DND-41 (cell line): Measurements from ENCODE around the gene FAM3B.

Experiments used
- ATAC-seq: fragments of 200-7000 bp; cut with Tn5 transposase; 3 replicates; pipeline ENCODE4 v1.9.1; 2021; ENCODE audit warnings: low read depth; ENCODE audit not compliant: insufficient read depth
- DNase-seq: peaks from one replicate; pipeline ENCODE4 v3.0.0-alpha.2; 2020
- H2AFZ ChIP-seq: 2 replicates; pipeline ENCODE4 v1.6.0; 2012; ENCODE audit warnings: low read depth, low read length
- H3K27ac ChIP-seq: 2 replicates; pipeline ENCODE4 v1.5.1; 2012; ENCODE audit warnings: low read length, inconsistent platforms
- H3K27me3 ChIP-seq: fragments of 200-600 bp; sonication (generic); 2 replicates; pipeline ENCODE4 v1.6.0; 2012; ENCODE audit warnings: low read length, mild to moderate bottlenecking, inconsistent platforms; ENCODE audit not compliant: insufficient read depth, poor library complexity
- H3K36me3 ChIP-seq: 2 replicates; pipeline ENCODE4 v1.5.1; 2012; ENCODE audit warnings: low read length, inconsistent platforms; ENCODE audit not compliant: insufficient read depth
- H3K4me1 ChIP-seq: 2 replicates; pipeline ENCODE4 v1.5.1; 2012; ENCODE audit warnings: mild to moderate bottlenecking, low read length; ENCODE audit not compliant: insufficient read depth
- H3K4me2 ChIP-seq: 2 replicates; pipeline ENCODE4 v1.6.0; 2012; ENCODE audit warnings: mild to moderate bottlenecking, moderate library complexity, low read length, inconsistent platforms; ENCODE audit not compliant: insufficient read depth
- H3K4me3 ChIP-seq, 2 experiments: fragments of 200-600 bp in 1 of 2; shearing (Covaris generic) in 1 of 2; 2 replicates each; pipeline ENCODE4 v1.5.1; 2012 to 2016; ENCODE audit warnings: inconsistent platforms in 2 of 2, low read length in 2 of 2, mild to moderate bottlenecking in 2 of 2, low read depth in 1 of 2, moderate library complexity in 1 of 2
- H3K79me2 ChIP-seq: 2 replicates; pipeline ENCODE4 v1.6.0; 2012; ENCODE audit warnings: low read length, inconsistent platforms; ENCODE audit not compliant: insufficient read depth
- H3K9ac ChIP-seq: 2 replicates; pipeline ENCODE4 v1.6.0; 2012; ENCODE audit warnings: low read depth, mild to moderate bottlenecking, inconsistent platforms, low read length, moderate library complexity
- H3K9me3 ChIP-seq: 2 replicates; pipeline ENCODE4 v1.5.1; 2012; ENCODE audit warnings: low read length, moderate library complexity, mild to moderate bottlenecking, inconsistent platforms; ENCODE audit not compliant: insufficient read depth, severe bottlenecking
- H4K20me1 ChIP-seq: 2 replicates; pipeline ENCODE4 v1.6.0; 2012; ENCODE audit warnings: low read length; ENCODE audit not compliant: insufficient read depth
- EZH2 ChIP-seq: IDR thresholded peaks from 3 replicates; pipeline ENCODE4 v1.6.1; 2012; ENCODE audit warnings: borderline replicate concordance, low read depth, mild to moderate bottlenecking, moderate library complexity, low read length, inconsistent platforms; ENCODE audit not compliant: severe bottlenecking
- TF ChIP-seq, protein P1 (sequence below): IDR thresholded peaks from 2 replicates; pipeline ENCODE4 v1.5.1; 2012; ENCODE audit warnings: borderline replicate concordance, low read length, moderate library complexity, mild to moderate bottlenecking; ENCODE audit not compliant: poor library complexity, severe bottlenecking; ENCODE audit errors: extremely low read depth

The FAM3B gene

DNA sequence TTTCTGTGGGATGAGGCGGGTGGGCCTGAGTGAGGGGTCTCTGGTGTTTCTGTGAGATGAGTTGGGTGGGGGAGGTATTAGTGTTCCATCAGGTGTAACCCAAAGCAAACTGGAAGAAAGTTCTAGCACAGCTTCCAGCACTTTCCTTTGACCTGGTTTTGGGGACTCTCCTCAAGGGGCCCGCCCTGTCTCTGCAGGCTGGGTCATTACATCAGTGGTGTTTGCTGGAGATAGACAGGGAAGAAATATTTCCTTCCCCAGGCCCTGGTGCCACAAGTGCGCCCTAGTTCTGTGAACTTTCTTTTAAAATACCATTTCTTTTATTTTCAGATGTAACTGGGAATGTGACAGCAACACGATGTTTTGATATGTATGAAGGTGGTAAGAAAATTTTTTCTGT is 28.8 kb downstream of the FAM3B start:
- H3K27me3 ChIP-seq, result peaks cover 3% of the 10 kb centered on the region
- DNase-seq (no peak), ATAC-seq (no peak)
- no peak overlapping the region for H3K4me3 ChIP-seq
- no peak overlapping the region for H3K9ac ChIP-seq
- no peaks in the 10 kb centered on the region for H3K79me2 ChIP-seq
- H3K4me2 ChIP-seq, result no peak overlapping the region
- H3K27ac ChIP-seq, result no peak overlapping the region
- TF ChIP-seq, protein P1, sequence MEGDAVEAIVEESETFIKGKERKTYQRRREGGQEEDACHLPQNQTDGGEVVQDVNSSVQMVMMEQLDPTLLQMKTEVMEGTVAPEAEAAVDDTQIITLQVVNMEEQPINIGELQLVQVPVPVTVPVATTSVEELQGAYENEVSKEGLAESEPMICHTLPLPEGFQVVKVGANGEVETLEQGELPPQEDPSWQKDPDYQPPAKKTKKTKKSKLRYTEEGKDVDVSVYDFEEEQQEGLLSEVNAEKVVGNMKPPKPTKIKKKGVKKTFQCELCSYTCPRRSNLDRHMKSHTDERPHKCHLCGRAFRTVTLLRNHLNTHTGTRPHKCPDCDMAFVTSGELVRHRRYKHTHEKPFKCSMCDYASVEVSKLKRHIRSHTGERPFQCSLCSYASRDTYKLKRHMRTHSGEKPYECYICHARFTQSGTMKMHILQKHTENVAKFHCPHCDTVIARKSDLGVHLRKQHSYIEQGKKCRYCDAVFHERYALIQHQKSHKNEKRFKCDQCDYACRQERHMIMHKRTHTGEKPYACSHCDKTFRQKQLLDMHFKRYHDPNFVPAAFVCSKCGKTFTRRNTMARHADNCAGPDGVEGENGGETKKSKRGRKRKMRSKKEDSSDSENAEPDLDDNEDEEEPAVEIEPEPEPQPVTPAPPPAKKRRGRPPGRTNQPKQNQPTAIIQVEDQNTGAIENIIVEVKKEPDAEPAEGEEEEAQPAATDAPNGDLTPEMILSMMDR, result no peak
- no peaks in the 10 kb centered on the region for H3K36me3 ChIP-seq
- no peaks in the 10 kb centered on the region for H4K20me1 ChIP-seq
- no peak overlapping the region for H2AFZ ChIP-seq
- H3K9me3 ChIP-seq, result peaks cover 3% of the 10 kb centered on the region
- H3K4me1 ChIP-seq, result no peaks in the 10 kb centered on the region

DNA sequence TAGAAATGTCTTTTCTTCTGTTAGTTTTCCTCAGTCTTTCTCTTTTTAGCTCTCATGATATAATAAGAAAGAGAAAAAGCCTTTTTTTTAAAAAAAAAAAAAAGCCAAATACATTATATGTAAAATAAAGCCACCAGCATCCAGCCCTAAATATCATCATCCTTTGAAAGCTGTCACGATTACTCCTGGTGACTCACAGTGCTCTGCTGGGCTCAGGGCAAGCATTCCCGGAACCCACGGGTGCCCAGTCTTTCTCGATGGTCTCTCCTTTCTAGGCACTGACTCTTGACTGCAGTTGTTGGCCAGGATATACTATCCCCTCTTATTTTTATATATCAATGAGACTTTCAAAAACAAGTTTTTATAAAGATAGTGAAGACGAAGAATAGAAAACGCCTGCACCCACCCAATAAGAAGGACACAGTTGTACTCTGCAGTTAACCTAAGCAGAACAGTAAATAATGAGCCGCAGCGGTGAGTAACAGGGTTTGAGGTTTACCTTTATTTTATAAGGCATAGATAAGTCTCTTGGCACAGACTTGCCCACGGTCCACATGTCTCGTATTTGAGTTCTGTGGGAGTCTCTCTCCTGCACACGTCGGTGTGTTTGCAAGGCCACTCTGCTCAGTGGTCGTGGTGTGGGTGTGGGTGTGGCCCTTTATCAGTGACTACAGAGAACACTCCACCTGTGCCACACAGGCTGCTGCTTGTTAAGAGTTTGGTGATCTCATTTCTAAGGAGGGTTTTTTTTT is 29.5 kb downstream of the FAM3B start:
- H4K20me1 ChIP-seq, result no peaks in the 10 kb centered on the region
- DNase-seq, result no peak
- no peak overlapping the region for H3K4me2 ChIP-seq
- TF ChIP-seq EZH2, result no peak
- H3K27ac ChIP-seq, result no peak overlapping the region
- peaks cover 3% of the 10 kb centered on the region for H3K27me3 ChIP-seq
- no peak overlapping the region for H3K4me3 ChIP-seq
- H3K9ac ChIP-seq, result no peak overlapping the region
- H3K36me3 ChIP-seq, result no peaks in the 10 kb centered on the region
- no peak overlapping the region for H2AFZ ChIP-seq
- no peak for ATAC-seq
- H3K9me3 ChIP-seq, result peaks cover 3% of the 10 kb centered on the region
- no peaks in the 10 kb centered on the region for H3K4me1 ChIP-seq
- no peaks in the 10 kb centered on the region for H3K79me2 ChIP-seq

DNA sequence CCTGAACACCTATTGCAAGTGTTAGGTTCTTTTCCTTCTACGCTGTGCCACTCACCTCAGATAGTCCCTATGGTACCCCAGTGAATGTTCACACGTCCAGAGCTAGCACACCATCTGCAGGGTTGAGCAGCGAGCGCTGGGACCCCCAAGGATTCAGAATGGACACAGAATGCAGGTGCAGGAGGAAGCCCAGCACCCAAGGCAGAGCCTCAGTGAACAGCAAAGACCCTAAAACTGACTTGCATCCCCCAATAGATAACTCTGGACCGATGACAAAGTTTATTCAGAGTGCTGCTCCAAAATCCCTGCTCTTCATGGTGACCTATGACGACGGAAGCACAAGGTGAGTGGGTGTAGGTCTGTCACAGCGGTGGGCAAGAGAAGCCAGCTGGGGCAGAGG is 30.2 kb downstream of the FAM3B start:
- Histone ChIP-seq H3K4me3 (no peak overlapping the region), H3K4me1 (no peaks in the 10 kb centered on the region), H3K27me3 (peaks cover 1% of the 10 kb centered on the region), H3K27ac (no peak overlapping the region), H3K4me2 (no peak overlapping the region), H4K20me1 (no peaks in the 10 kb centered on the region), H2AFZ (no peak overlapping the region), H3K79me2 (no peaks in the 10 kb centered on the region), H3K9ac (no peak overlapping the region), H3K36me3 (no peaks in the 10 kb centered on the region), H3K9me3 (peaks cover 3% of the 10 kb centered on the region)
- no peak for TF ChIP-seq EZH2
- TF ChIP-seq, protein P1, result no peak
- no peak for DNase-seq
- no peak for ATAC-seq

DNA sequence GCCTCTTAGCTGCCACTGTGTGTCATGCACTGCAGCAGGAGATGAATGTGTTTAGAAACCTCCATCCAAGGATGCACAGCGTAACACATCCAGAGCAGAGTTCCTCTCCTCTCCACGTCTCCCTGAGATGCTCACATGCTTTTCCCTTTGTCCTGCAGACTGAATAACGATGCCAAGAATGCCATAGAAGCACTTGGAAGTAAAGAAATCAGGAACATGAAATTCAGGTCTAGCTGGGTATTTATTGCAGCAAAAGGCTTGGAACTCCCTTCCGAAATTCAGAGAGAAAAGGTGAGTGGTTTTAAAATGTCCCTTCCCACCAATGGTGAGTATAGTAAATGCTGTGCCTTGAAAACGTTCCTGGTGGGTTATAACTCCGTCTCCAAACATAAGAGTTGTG is 31.8 kb downstream of the FAM3B start:
- TF ChIP-seq, protein P1, result no peak
- TF ChIP-seq EZH2, result no peak
- H3K9ac ChIP-seq, result no peak overlapping the region
- H3K4me2 ChIP-seq, result no peak overlapping the region

More for the DNA sequence above, 31.8 kb downstream of the FAM3B start:
- H3K9me3 ChIP-seq, result no peaks in the 10 kb centered on the region
- no peaks in the 10 kb centered on the region for H3K4me1 ChIP-seq
- H3K27ac ChIP-seq, result no peak overlapping the region
- no peaks in the 10 kb centered on the region for H3K79me2 ChIP-seq
- no peak overlapping the region for H2AFZ ChIP-seq
- no peaks in the 10 kb centered on the region for H3K27me3 ChIP-seq
- H3K4me3 ChIP-seq, result no peak overlapping the region
- no peaks in the 10 kb centered on the region for H4K20me1 ChIP-seq
- ATAC-seq (no peak), DNase-seq (no peak)
- no peaks in the 10 kb centered on the region for H3K36me3 ChIP-seq
